H9 (cell line): ENCODE measurements around the gene DNAJC15. TPM values are rescaled to one million over a fixed set of nuclear protein-coding genes. Genes with fewer than 3 reads are reported as not detected.

Experiments
- DNase-seq: peaks from one replicate; pipeline ENCODE4 v3.0.0-alpha.2; 2017
- H2AFZ ChIP-seq: one replicate; pipeline ENCODE4 v1.6.1; 2013; ENCODE audit warnings: mild to moderate bottlenecking, low read length, control low read depth, moderate library complexity
- H2AK5ac ChIP-seq: 2 replicates; pipeline ENCODE4 v1.6.1; 2013; ENCODE audit warnings: low read length, control low read depth, mixed read lengths; ENCODE audit not compliant: insufficient read length
- H2BK120ac ChIP-seq: one replicate; pipeline ENCODE4 v1.6.1; 2013; ENCODE audit warnings: low read depth, mild to moderate bottlenecking, low read length, control low read depth, inconsistent platforms; ENCODE audit not compliant: poor library complexity, severe bottlenecking
- H2BK12ac ChIP-seq: 2 replicates; pipeline ENCODE4 v1.6.1; 2013; ENCODE audit warnings: low read length, control low read depth, mixed read lengths, low read depth; ENCODE audit not compliant: insufficient read length
- H2BK15ac ChIP-seq: 2 replicates; pipeline ENCODE4 v1.6.1; 2013; ENCODE audit warnings: low read depth, low read length, control low read depth
- H2BK20ac ChIP-seq: one replicate; pipeline ENCODE4 v1.6.1; 2013; ENCODE audit warnings: low read depth, mild to moderate bottlenecking, low read length, control low read depth, inconsistent platforms; ENCODE audit not compliant: poor library complexity, severe bottlenecking
- H2BK5ac ChIP-seq: 2 replicates; pipeline ENCODE4 v1.6.1; 2013; ENCODE audit warnings: low read length, control low read depth, mixed read lengths; ENCODE audit not compliant: insufficient read length
- H3K14ac ChIP-seq: 2 replicates; pipeline ENCODE4 v1.6.1; 2013; ENCODE audit warnings: low read length, control low read depth; ENCODE audit not compliant: insufficient read depth
- H3K18ac ChIP-seq: 2 replicates; pipeline ENCODE4 v1.6.1; 2013; ENCODE audit warnings: low read depth, mild to moderate bottlenecking, mixed read lengths, low read length, control low read depth; ENCODE audit not compliant: insufficient read length
- H3K23ac ChIP-seq: 2 replicates; pipeline ENCODE4 v1.6.1; 2013; ENCODE audit warnings: low read length, control low read depth, mixed read lengths, low read depth; ENCODE audit not compliant: insufficient read length
- H3K23me2 ChIP-seq: 2 replicates; pipeline ENCODE4 v1.6.1; 2013; ENCODE audit warnings: low read depth, mild to moderate bottlenecking, mixed read lengths, low read length, control low read depth; ENCODE audit not compliant: insufficient read length, poor library complexity, severe bottlenecking
- H3K27ac ChIP-seq: 2 replicates; pipeline ENCODE4 v1.5.1; 2013; ENCODE audit warnings: low read length, control low read depth, mixed read lengths, low read depth; ENCODE audit not compliant: insufficient read length
- H3K27me3 ChIP-seq: 2 replicates; pipeline ENCODE4 v1.6.1; 2013; ENCODE audit warnings: low read length, control low read depth, inconsistent platforms; ENCODE audit not compliant: insufficient read depth
- H3K4ac ChIP-seq: 2 replicates; pipeline ENCODE4 v1.6.1; 2013; ENCODE audit warnings: low read depth, mild to moderate bottlenecking, control low read depth, inconsistent platforms, low read length, moderate library complexity
- H3K4me1 ChIP-seq: 2 replicates; pipeline ENCODE4 v1.6.1; 2013; ENCODE audit warnings: low read length, control low read depth, inconsistent platforms; ENCODE audit not compliant: insufficient read depth
- H3K4me2 ChIP-seq: 2 replicates; pipeline ENCODE4 v1.6.1; 2013; ENCODE audit warnings: low read length, control low read depth, mixed read lengths; ENCODE audit not compliant: insufficient read length, insufficient read depth
- H3K56ac ChIP-seq: 2 replicates; pipeline ENCODE4 v1.6.1; 2013; ENCODE audit warnings: low read depth, mild to moderate bottlenecking, mixed read lengths, low read length, control low read depth; ENCODE audit not compliant: insufficient read length
- H3K79me1 ChIP-seq: 2 replicates; pipeline ENCODE4 v1.6.1; 2013; ENCODE audit warnings: low read depth, mild to moderate bottlenecking, moderate library complexity, low read length, control low read depth, inconsistent platforms; ENCODE audit not compliant: insufficient read depth, poor library complexity, severe bottlenecking
- H3K79me2 ChIP-seq: 2 replicates; pipeline ENCODE4 v1.6.1; 2013; ENCODE audit warnings: low read length, control low read depth, inconsistent platforms; ENCODE audit not compliant: insufficient read depth
- H3K9ac ChIP-seq: 2 replicates; pipeline ENCODE4 v1.6.1; 2013; ENCODE audit warnings: low read length, control low read depth, mixed read lengths; ENCODE audit not compliant: insufficient read length; ENCODE audit errors: extremely low read depth
- H3K9me3 ChIP-seq: one replicate; pipeline ENCODE4 v1.6.1; 2013; ENCODE audit warnings: low read depth, low read length, inconsistent platforms; ENCODE audit not compliant: control insufficient read depth
- H3T11ph ChIP-seq: one replicate; pipeline ENCODE4 v1.6.1; 2013; ENCODE audit warnings: mild to moderate bottlenecking, low read length, control low read depth, inconsistent platforms
- H4K20me1 ChIP-seq: one replicate; pipeline ENCODE4 v1.6.1; 2013; ENCODE audit not compliant: control insufficient read depth, insufficient read length, insufficient read depth
- H4K5ac ChIP-seq: 2 replicates; pipeline ENCODE4 v1.6.1; 2013; ENCODE audit warnings: low read depth, mild to moderate bottlenecking, mixed read lengths, low read length, control low read depth; ENCODE audit not compliant: insufficient read length
- H4K8ac ChIP-seq: replicated peaks from 2 replicates; pipeline ENCODE4 v1.6.1; 2013; ENCODE audit warnings: low read length, control low read depth, mixed read lengths, low read depth; ENCODE audit not compliant: insufficient read length
- H4K91ac ChIP-seq: 2 replicates; pipeline ENCODE4 v1.6.1; 2013; ENCODE audit warnings: low read depth, mild to moderate bottlenecking, moderate library complexity, mixed read lengths, low read length, control low read depth; ENCODE audit not compliant: insufficient read length
- H3K27ac Mint-ChIP-seq, 3 experiments: 2 replicates in 2 of 3; 3 replicates in 1 of 3; pipeline ENCODE4 v1.8.0; 2020 to 2021; ENCODE audit warnings: mixed read lengths in 3 of 3, mild to moderate bottlenecking in 1 of 3, moderate library complexity in 1 of 3
- H3K27me3 Mint-ChIP-seq: 2 replicates; pipeline ENCODE4 v1.8.0; 2021; ENCODE audit warnings: low read depth, mild to moderate bottlenecking, moderate library complexity, mixed read lengths
- H3K36me3 Mint-ChIP-seq, 3 experiments: 2 replicates in 2 of 3; 3 replicates in 1 of 3; pipeline ENCODE4 v1.8.0; 2020 to 2021; ENCODE audit warnings: low read depth in 3 of 3, mixed read lengths in 3 of 3; ENCODE audit not compliant: insufficient read depth in 1 of 3
- H3K4me1 Mint-ChIP-seq, 2 experiments: 2 replicates each; pipeline ENCODE4 v1.8.0; 2020; ENCODE audit warnings: mixed read lengths in 2 of 2
- H3K4me3 Mint-ChIP-seq, 2 experiments: 2 replicates in 1 of 2; 3 replicates in 1 of 2; pipeline ENCODE4 v1.8.0; 2020 to 2021; ENCODE audit warnings: mild to moderate bottlenecking in 2 of 2, mixed read lengths in 2 of 2, moderate library complexity in 1 of 2
- H3K9me3 Mint-ChIP-seq, 2 experiments: 2 replicates in 1 of 2; 3 replicates in 1 of 2; pipeline ENCODE4 v1.8.0; 2020; ENCODE audit warnings: mild to moderate bottlenecking in 2 of 2, mixed read lengths in 2 of 2, moderate library complexity in 1 of 2
- CTCF ChIP-seq: fragments of 200-600 bp; sonication (generic); conservative IDR thresholded peaks from 3 replicates; pipeline ENCODE4 v1.8.0; 2021; ENCODE audit warnings: antibody characterized with exemption, mild to moderate bottlenecking
- WGBS: extraction: QIAGEN DNeasy Blood & Tissue Kit; methylation state at CpG from one replicate; pipeline ENCODE4 v1.1.7; 2013; ENCODE audit warnings: missing lambda C conversion rate, low lambda C conversion rate, mixed read lengths; ENCODE audit not compliant: insufficient read length; ENCODE audit errors: extremely low coverage; 5-methylcytosine and 5-hydroxymethylcytosine counted together
- total RNA-seq: library from RNA; stranded (reverse); gene quantifications from 2 replicates; pipeline ENCODE4 v1.2.1, GENCODE V29; 2021

The DNAJC15 gene
- total RNA-seq, 1 experiment from 2014 or later = 13.4 TPM

GRCh38 chr13:43143591-43143990 is 120.2 kb downstream of the DNAJC15 start:
- Histone ChIP-seq H3K9me3 (no peaks in the 10 kb centered on the region), H3K56ac (no peak overlapping the region), H3K18ac (no peak overlapping the region), H3T11ph (no peak overlapping the region), H4K8ac (no peak overlapping the region), H2AFZ (no peak overlapping the region), H3K9ac (no peak overlapping the region), H3K79me2 (no peaks in the 10 kb centered on the region), H2BK5ac (no peak overlapping the region), H3K4me2 (no peak overlapping the region), H4K20me1 (no peaks in the 10 kb centered on the region), H3K4me1 (peaks cover 3% of the 10 kb centered on the region; the same call in 1 of the 2 replicates), H3K79me1 (no peaks in the 10 kb centered on the region), H2BK15ac (no peak overlapping the region), H3K23me2 (no peaks in the 10 kb centered on the region), H2BK120ac (no peak overlapping the region), H3K4ac (no peak overlapping the region), H4K91ac (no peak overlapping the region), H2BK12ac (no peak overlapping the region), H3K14ac (no peak overlapping the region), H2BK20ac (no peak overlapping the region), H2AK5ac (no peak overlapping the region), H3K27ac (no peak overlapping the region), H4K5ac (no peak overlapping the region), H3K23ac (no peak overlapping the region), H3K27me3 (no peaks in the 10 kb centered on the region)
- no CpG with 5 or more reads among the region's 3 CpGs for WGBS
- DNase-seq = no peak
- Mint-ChIP-seq H3K27me3 (peaks cover 1% of the 10 kb centered on the region), H3K4me1 (peaks cover 38 to 39% of the 10 kb centered on the region in 2 experiments), H3K27ac (no peak overlapping the region; a peak in 1 of 7 replicates), H3K4me3 (no peak overlapping the region), H3K9me3 (no peaks in the 10 kb centered on the region), H3K36me3 (no peaks in the 10 kb centered on the region)
- no peak for TF ChIP-seq CTCF
